SK-N-MC (cell line): ENCODE measurements around the gene NKX6-2.
"Not testable (repeated sequence)": the region's sequence is repeated elsewhere in the genome, so short reads cannot be mapped to it uniquely, and the experiment has no call there.

Experiments
- DNase-seq: peaks from one replicate; pipeline ENCODE4 v3.0.0-alpha.2; 2011; ENCODE audit warnings: low read depth, low spot score
- H3K27ac ChIP-seq: fragments of 200-600 bp; sonication (generic); 2 replicates; pipeline ENCODE4 v1.5.1; 2016; ENCODE audit warnings: mixed run types
- H3K36me3 ChIP-seq: fragments of 200-600 bp; sonication (generic); 2 replicates; pipeline ENCODE4 v1.6.1; 2017; ENCODE audit warnings: antibody characterized with exemption, low read length, mixed read lengths; ENCODE audit not compliant: insufficient read depth
- H3K4me3 ChIP-seq: fragments of 200-600 bp; sonication (generic); 2 replicates; pipeline ENCODE4 v1.5.1; 2016
- H3K9ac ChIP-seq: fragments of 200-600 bp; sonication (generic); 2 replicates; pipeline ENCODE4 v1.8.0; 2017; ENCODE audit warnings: mixed run types, mixed read lengths; ENCODE audit not compliant: insufficient read length
- H3K9me3 ChIP-seq: fragments of 200-600 bp; sonication (generic); 2 replicates; pipeline ENCODE4 v1.6.1; 2017; ENCODE audit warnings: low read depth, mild to moderate bottlenecking, antibody characterized with exemption, low read length, moderate library complexity, mixed read lengths
- EZH2 ChIP-seq: fragments of 200-600 bp; sonication (generic); IDR thresholded peaks from one replicate; pipeline ENCODE4 v1.6.1; 2017; ENCODE audit warnings: antibody characterized with exemption
- FOXP2 ChIP-seq: optimal IDR thresholded peaks from 2 replicates; pipeline ENCODE3; 2011; ENCODE audit warnings: mild to moderate bottlenecking, moderate library complexity; ENCODE audit not compliant: insufficient read depth; ENCODE audit errors: extremely low read length, control extremely low read depth
- POLR2AphosphoS5 ChIP-seq: IDR thresholded peaks from 2 replicates; pipeline ENCODE4 v1.6.1; 2012; ENCODE audit warnings: mild to moderate bottlenecking, low read depth, low read length, borderline replicate concordance

The NKX6-2 gene

GRCh38 chr10:132781556-132781955 is 4.4 kb downstream of the NKX6-2 start:
- no peak for DNase-seq
- no peaks in the 10 kb centered on the region for H3K9me3 ChIP-seq
- no peak overlapping the region for H3K4me3 ChIP-seq
- TF ChIP-seq FOXP2 (no peak), POLR2AphosphoS5 (no peak), EZH2 (no peak)
- no peak overlapping the region for H3K9ac ChIP-seq
- H3K27ac ChIP-seq = no peak overlapping the region
- H3K36me3 ChIP-seq = no peaks in the 10 kb centered on the region

- no peaks in the 10 kb centered on the region for H3K36me3 ChIP-seq
- no peak overlapping the region for H3K4me3 ChIP-seq
- H3K9me3 ChIP-seq = no peaks in the 10 kb centered on the region
- H3K27ac ChIP-seq = no peak overlapping the region
- H3K9ac ChIP-seq = no peak overlapping the region
- DNase-seq = no peak
- TF ChIP-seq FOXP2 = no peak
- no peak for TF ChIP-seq EZH2
- TF ChIP-seq POLR2AphosphoS5 = no peak
These were observed 5.6 kb downstream of the NKX6-2 start for GRCh38 chr10:132780356-132780755.

GRCh38 chr10:132779549-132780294 is 6.2 kb downstream of the NKX6-2 start:
- no peak overlapping the region for H3K4me3 ChIP-seq
- no peaks in the 10 kb centered on the region for H3K36me3 ChIP-seq
- no peak overlapping the region for H3K9ac ChIP-seq
- no peak for TF ChIP-seq POLR2AphosphoS5
- no peak for TF ChIP-seq FOXP2
- TF ChIP-seq EZH2 = no peak
- H3K9me3 ChIP-seq = no peaks in the 10 kb centered on the region
- no peak for DNase-seq
- no peak overlapping the region for H3K27ac ChIP-seq

GRCh38 chr10:132777441-132777840 is 8.5 kb downstream of the NKX6-2 start:
- TF ChIP-seq FOXP2 = no peak
- TF ChIP-seq EZH2 = no peak
- TF ChIP-seq POLR2AphosphoS5 = no peak
- Histone ChIP-seq H3K27ac (no peak overlapping the region), H3K4me3 (no peak overlapping the region), H3K9me3 (no peaks in the 10 kb centered on the region), H3K36me3 (no peaks in the 10 kb centered on the region), H3K9ac (no peak overlapping the region)
- DNase-seq = no peak

- Histone ChIP-seq H3K36me3 (no peaks in the 10 kb centered on the region), H3K27ac (no peak overlapping the region), H3K9me3 (no peaks in the 10 kb centered on the region), H3K9ac (no peak overlapping the region), H3K4me3 (no peak overlapping the region)
- no peak for DNase-seq
- TF ChIP-seq EZH2 = no peak
- no peak for TF ChIP-seq FOXP2
- no peak for TF ChIP-seq POLR2AphosphoS5
These were observed 9.1 kb downstream of the NKX6-2 start for GRCh38 chr10:132776821-132777220.

- Histone ChIP-seq H3K27ac (no peak overlapping the region), H3K4me3 (no peak overlapping the region), H3K36me3 (no peaks in the 10 kb centered on the region), H3K9ac (no peak overlapping the region), H3K9me3 (no peaks in the 10 kb centered on the region)
- no peak for DNase-seq
- TF ChIP-seq FOXP2 (no peak), EZH2 (no peak), POLR2AphosphoS5 (no peak)
These were observed 9.8 kb downstream of the NKX6-2 start for GRCh38 chr10:132776186-132776585.

- DNase-seq = no peak
- H3K9me3 ChIP-seq = no peaks in the 10 kb centered on the region
- H3K27ac ChIP-seq = no peak overlapping the region
- H3K36me3 ChIP-seq = no peaks in the 10 kb centered on the region
- H3K4me3 ChIP-seq = no peak overlapping the region
- no peak overlapping the region for H3K9ac ChIP-seq
- TF ChIP-seq POLR2AphosphoS5 = no peak
- no peak for TF ChIP-seq FOXP2
- no peak for TF ChIP-seq EZH2
These were observed 10.8 kb downstream of the NKX6-2 start for GRCh38 chr10:132774902-132775863.

- TF ChIP-seq FOXP2 (no peak), EZH2 (no peak), POLR2AphosphoS5 (no peak)
- no peaks in the 10 kb centered on the region for H3K36me3 ChIP-seq
- H3K9ac ChIP-seq = no peak overlapping the region
- H3K4me3 ChIP-seq = no peak overlapping the region
- no peak overlapping the region for H3K27ac ChIP-seq
- no peaks in the 10 kb centered on the region for H3K9me3 ChIP-seq
- DNase-seq = no peak
These were observed 11.6 kb downstream of the NKX6-2 start for GRCh38 chr10:132774181-132774901.

- H3K36me3 ChIP-seq, H3K27ac ChIP-seq, H3K4me3 ChIP-seq, H3K9ac ChIP-seq, DNase-seq, H3K9me3 ChIP-seq: not testable (repeated sequence)
These were observed 13.1 kb downstream of the NKX6-2 start for GRCh38 chr10:132772816-132773215.
